ENCODE measurements around the gene HNRNPUL1.

GRCh38 chr19:41297628-41298347 is 33.6 kb downstream of the HNRNPUL1 start:
- TF ChIP-seq CTCF (conservative IDR thresholded peaks at IDR 0.05; ENCODE audit: low read depth, low read length) (no peak), EZH2 (IDR thresholded peaks at IDR 0.05; ENCODE audit: low read length, unreplicated experiment) (no peak), EZH2phosphoT487 (IDR thresholded peaks at IDR 0.05; ENCODE audit: borderline replicate concordance, low read length) (no peak)
